IMR-90 (cell line): ENCODE data around the gene CBR4. TPM values are rescaled to one million over a fixed set of nuclear protein-coding genes. Genes with fewer than 3 reads are reported as not detected.
A peak's percentile ranks its signal among the peaks of the same experiment; 100 is the strongest.

Experiments
- ATAC-seq: fragments of 200-7000 bp; cut with Tn5 transposase; 2 replicates; pipeline ENCODE4 v1.9.1; 2020; ENCODE audit warnings: low read depth, mild to moderate bottlenecking, moderate library complexity
- BruUV-seq: library from RNA; stranded (reverse); fragments of 400-500 nt; replicated peaks from 2 replicates; lab custom pipeline; 2021; lab: Mats Ljungman, UMichigan
- CTCF ChIA-PET: fragments of 300-600 bp; formaldehyde crosslinking; extraction: SDS; loops from one replicate; lab custom pipeline; 2021; ENCODE audit warnings: antibody characterized with exemption; lab: Yijun Ruan, JAX
- POLR2A ChIA-PET: fragments of 300-600 bp; sonication (Branson Sonifier 250); formaldehyde crosslinking; loops from one replicate; lab custom pipeline; 2022; ENCODE audit warnings: antibody characterized with exemption; ENCODE audit not compliant: unreplicated experiment; lab: Charles Lee
- DNase-seq: peaks from one replicate; pipeline ENCODE4 v3.0.0; 2013
- H2AFZ ChIP-seq: replicated peaks from 2 replicates; pipeline ENCODE3; 2013; ENCODE audit warnings: low read length, mild to moderate bottlenecking; ENCODE audit not compliant: poor library complexity
- H2AK5ac ChIP-seq: 2 replicates; pipeline ENCODE4 v1.6.1; 2013; ENCODE audit warnings: low read depth, low read length, inconsistent platforms
- H2AK9ac ChIP-seq: replicated peaks from 2 replicates; pipeline ENCODE3; 2013; ENCODE audit warnings: mild to moderate bottlenecking, low read depth, low read length, moderate library complexity; ENCODE audit not compliant: poor library complexity
- H2BK120ac ChIP-seq: 2 replicates; pipeline ENCODE4 v1.6.1; 2013; ENCODE audit warnings: low read depth, low read length, inconsistent platforms
- H2BK15ac ChIP-seq: 3 replicates; pipeline ENCODE4 v1.6.1; 2013; ENCODE audit warnings: low read depth, low read length, inconsistent platforms
- H2BK20ac ChIP-seq: 2 replicates; pipeline ENCODE4 v1.6.1; 2013; ENCODE audit warnings: low read depth, mild to moderate bottlenecking, inconsistent platforms, low read length, moderate library complexity
- H2BK5ac ChIP-seq: 2 replicates; pipeline ENCODE4 v1.6.1; 2013; ENCODE audit warnings: mild to moderate bottlenecking, low read depth, low read length, inconsistent platforms; ENCODE audit not compliant: poor library complexity, severe bottlenecking
- H3K14ac ChIP-seq: replicated peaks from 2 replicates; pipeline ENCODE4 v1.6.1; 2013; ENCODE audit warnings: low read depth, low read length, inconsistent platforms
- H3K18ac ChIP-seq: 2 replicates; pipeline ENCODE4 v1.6.1; 2013; ENCODE audit warnings: low read depth, low read length, control low read depth
- H3K23ac ChIP-seq: 2 replicates; pipeline ENCODE4 v1.6.1; 2013; ENCODE audit warnings: low read depth, low read length, inconsistent platforms
- H3K27ac ChIP-seq: 2 replicates; pipeline ENCODE4 v1.5.1; 2013; ENCODE audit warnings: mild to moderate bottlenecking, control low read depth, low read length; ENCODE audit not compliant: insufficient read depth
- H3K27me3 ChIP-seq: 2 replicates; pipeline ENCODE4 v1.6.1; 2013; ENCODE audit warnings: low read length; ENCODE audit not compliant: control insufficient read depth, insufficient read depth
- H3K36me3 ChIP-seq: 2 replicates; pipeline ENCODE4 v1.6.1; 2013; ENCODE audit warnings: low read length, mixed read lengths; ENCODE audit not compliant: control insufficient read depth, insufficient read depth
- H3K4ac ChIP-seq: 2 replicates; pipeline ENCODE4 v1.6.1; 2013; ENCODE audit warnings: low read depth, low read length, inconsistent platforms
- H3K4me1 ChIP-seq: 2 replicates; pipeline ENCODE4 v1.6.1; 2013; ENCODE audit warnings: low read length, mixed read lengths; ENCODE audit not compliant: control insufficient read depth, insufficient read depth
- H3K4me2 ChIP-seq: 2 replicates; pipeline ENCODE4 v1.6.1; 2013; ENCODE audit warnings: low read depth, mild to moderate bottlenecking, control low read depth, low read length, moderate library complexity
- H3K4me3 ChIP-seq: 2 replicates; pipeline ENCODE4 v1.5.1; 2013; ENCODE audit warnings: low read depth, mild to moderate bottlenecking, control low read depth, low read length, moderate library complexity; ENCODE audit not compliant: insufficient read depth
- H3K56ac ChIP-seq: 2 replicates; pipeline ENCODE4 v1.6.1; 2013; ENCODE audit warnings: low read length, inconsistent platforms; ENCODE audit not compliant: insufficient read depth; ENCODE audit errors: extremely low read depth
- H3K79me1 ChIP-seq, 2 experiments: 2 replicates each; pipeline ENCODE4 v1.6.1; 2013; ENCODE audit warnings: low read length in 2 of 2, inconsistent platforms in 1 of 2, low read depth in 1 of 2
- H3K9ac ChIP-seq: 2 replicates; pipeline ENCODE4 v1.6.1; 2013; ENCODE audit warnings: low read depth, low read length, control low read depth
- H3K9me1 ChIP-seq: 2 replicates; pipeline ENCODE4 v1.6.1; 2013; ENCODE audit warnings: low read length, inconsistent platforms; ENCODE audit not compliant: insufficient read depth
- H3K9me3 ChIP-seq: 2 replicates; pipeline ENCODE4 v1.6.1; 2013; ENCODE audit warnings: low read length; ENCODE audit not compliant: control insufficient read depth, insufficient read depth
- H4K20me1 ChIP-seq: 2 replicates; pipeline ENCODE4 v1.6.1; 2013; ENCODE audit warnings: low read length, inconsistent platforms; ENCODE audit not compliant: insufficient read depth
- H4K5ac ChIP-seq: 2 replicates; pipeline ENCODE4 v1.6.1; 2013; ENCODE audit warnings: mild to moderate bottlenecking, low read depth, low read length, control low read depth
- H4K8ac ChIP-seq, 2 experiments: 2 replicates each; pipeline ENCODE4 v1.6.1; 2013; ENCODE audit warnings: low read depth in 2 of 2, low read length in 2 of 2, control low read depth in 1 of 2, inconsistent platforms in 1 of 2
- H4K91ac ChIP-seq: 2 replicates; pipeline ENCODE4 v1.6.1; 2013; ENCODE audit warnings: low read depth, low read length, inconsistent platforms; ENCODE audit not compliant: insufficient read depth
- BHLHE40 ChIP-seq: fragments of 150-350 bp; IDR thresholded peaks from 2 replicates; pipeline ENCODE4 v1.6.1; 2016; ENCODE audit warnings: mild to moderate bottlenecking, low read depth, low read length
- CEBPB ChIP-seq: IDR thresholded peaks from 2 replicates; pipeline ENCODE4 v1.6.1; 2012; ENCODE audit warnings: low read depth, low read length, improper control_type of control experiment
- CHD1 ChIP-seq: IDR thresholded peaks from 2 replicates; pipeline ENCODE4 v1.6.1; 2012; ENCODE audit warnings: low read depth, low read length, improper control_type of control experiment
- CTCF ChIP-seq: conservative IDR thresholded peaks from 2 replicates; pipeline ENCODE4 v1.5.1; 2012; ENCODE audit warnings: mild to moderate bottlenecking, low read depth, low read length, improper control_type of control experiment
- ELK1 ChIP-seq: fragments of 150-350 bp; IDR thresholded peaks from 2 replicates; pipeline ENCODE4 v1.6.1; 2016; ENCODE audit warnings: low read depth, mild to moderate bottlenecking, low read length, moderate library complexity, borderline replicate concordance
- MAFK ChIP-seq: IDR thresholded peaks from 2 replicates; pipeline ENCODE4 v1.6.1; 2012; ENCODE audit warnings: low read depth, low read length, improper control_type of control experiment
- MAZ ChIP-seq: IDR thresholded peaks from 2 replicates; pipeline ENCODE4 v1.6.1; 2012; ENCODE audit warnings: low read depth, mild to moderate bottlenecking, low read length, improper control_type of control experiment, moderate library complexity, borderline replicate concordance
- MXI1 ChIP-seq: IDR thresholded peaks from 2 replicates; pipeline ENCODE4 v1.6.1; 2012; ENCODE audit warnings: low read depth, mild to moderate bottlenecking, low read length, moderate library complexity, borderline replicate concordance
- NFE2L2 ChIP-seq: fragments of 150-350 bp; IDR thresholded peaks from 2 replicates; pipeline ENCODE4 v1.6.1; 2016; ENCODE audit warnings: low read depth, mild to moderate bottlenecking, low read length
- POLR2A ChIP-seq: IDR thresholded peaks from 2 replicates; pipeline ENCODE4 v1.6.1; 2012; ENCODE audit warnings: mild to moderate bottlenecking, low read depth, low read length
- RAD21 ChIP-seq: IDR thresholded peaks from 2 replicates; pipeline ENCODE4 v1.6.1; 2012; ENCODE audit warnings: low read length, improper control_type of control experiment
- RCOR1 ChIP-seq: IDR thresholded peaks from 2 replicates; pipeline ENCODE4 v1.6.1; 2012; ENCODE audit warnings: mild to moderate bottlenecking, low read length, improper control_type of control experiment; ENCODE audit not compliant: insufficient replicate concordance
- RFX5 ChIP-seq: IDR thresholded peaks from 2 replicates; pipeline ENCODE4 v1.8.0; 2012; ENCODE audit warnings: low read depth, mild to moderate bottlenecking, low read length, moderate library complexity
- SMC3 ChIP-seq: fragments of 150-350 bp; IDR thresholded peaks from 2 replicates; pipeline ENCODE4 v1.6.1; 2016; ENCODE audit warnings: low read depth, mild to moderate bottlenecking, antibody characterized with exemption, low read length, moderate library complexity
- USF2 ChIP-seq: fragments of 150-350 bp; IDR thresholded peaks from 2 replicates; pipeline ENCODE4 v1.6.1; 2017; ENCODE audit warnings: mild to moderate bottlenecking, antibody characterized with exemption, low read length, low read depth
- WGBS, 2 experiments: methylation state at CpG; one replicate each; pipeline versions ENCODE4 v1.1.5 to v1.1.7; 2013; ENCODE audit warnings: missing lambda C conversion rate in 2 of 2; ENCODE audit not compliant: insufficient read length in 1 of 2; ENCODE audit errors: extremely low coverage in 2 of 2; 5-methylcytosine and 5-hydroxymethylcytosine counted together
- dilution Hi-C: fragments of 300-500 bp; cut with HindIII; formaldehyde crosslinking; loops from one replicate; pipeline ENCODE4 v1.14.3; 2018; ENCODE audit warnings: low sequenced_read_pairs; ENCODE audit not compliant: unreplicated experiment
- in situ Hi-C: fragments of 300-500 bp; cut with MboI; formaldehyde crosslinking; loops from 3 replicates; pipeline ENCODE4 v1.14.3; 2019; ENCODE audit warnings: low sequenced_read_pairs, inconsistent platforms, mixed read lengths
- intact Hi-C: fragments of 100-400 bp; cut with micrococcal nuclease; formaldehyde crosslinking; loops from 2 replicates; pipeline ENCODE4 v1.10.0; 2022
- polyA plus RNA-seq, 3 experiments: library from polyadenylated mRNA; depleted of rRNA; stranded (reverse); fragments of >200 nt; gene quantifications; 2 replicates each; pipeline ENCODE4 v1.2.3, GENCODE V29; 2012; ENCODE audit warnings: low replicate concordance in 1 of 3
- total RNA-seq: library from RNA; depleted of rRNA; stranded (reverse); fragments of >200 nt; gene quantifications from 2 replicates; pipeline ENCODE4 v1.2.3, GENCODE V29; 2012

CBR4 gene
- total and polyA plus RNA-seq, 2 of the 4 experiments (the other 2 are of a cell fraction), result 2.7 to 4.5 TPM

GRCh38 chr4:169032883-169033645 is 23.0 kb upstream of the CBR4 start:
- no peaks in the 10 kb centered on the region for H3K27me3 ChIP-seq
- no peak overlapping the region for H2BK5ac ChIP-seq
- no peak overlapping the region for H2AK9ac ChIP-seq
- no peak overlapping the region for H4K5ac ChIP-seq
- no peak overlapping the region for H3K56ac ChIP-seq
- H3K4me2 ChIP-seq, result no peak overlapping the region
- no peak overlapping the region for H3K27ac ChIP-seq
- intact Hi-C loops, result loop anchor here (5.0 kb wide), 1 partner anchor 79 kb away; no protein-coding TSS in a partner anchor
- no peaks in the 10 kb centered on the region for H3K9me3 ChIP-seq
- H3K9ac ChIP-seq, result no peak overlapping the region
- no peaks in the 10 kb centered on the region for H3K79me1 ChIP-seq
- H3K36me3 ChIP-seq, result no peaks in the 10 kb centered on the region
- WGBS, 2 experiments, result no CpG with 5 or more reads among the region's 5 CpGs
- H2AK5ac ChIP-seq, result no peak overlapping the region
- H2BK15ac ChIP-seq, result no peak overlapping the region
- BruUV-seq, result no TSS peak
- no peak overlapping the region for H2BK120ac ChIP-seq
- no peak overlapping the region for H4K8ac ChIP-seq
- no peak overlapping the region for H3K18ac ChIP-seq
- H2BK20ac ChIP-seq, result no peak overlapping the region
- in situ Hi-C loops, result no loop called here
- H3K14ac ChIP-seq, result no peak overlapping the region
- no peak for ATAC-seq
- POLR2A ChIA-PET, result interaction anchor here (0.6 kb wide), 1 partner anchor 11 kb away, joined by 3 read pairs; no protein-coding TSS in a partner anchor
- H4K20me1 ChIP-seq, result no peaks in the 10 kb centered on the region
- no peak for DNase-seq
- dilution Hi-C loops, result no loop called here
- H3K4ac ChIP-seq, result no peak overlapping the region
- CTCF ChIA-PET, result no interaction called here
- H3K23ac ChIP-seq, result no peak overlapping the region
- H3K4me3 ChIP-seq, result no peak overlapping the region
- H3K9me1 ChIP-seq, result no peaks in the 10 kb centered on the region
- peak overlapping the region; percentile 29 for H2AFZ ChIP-seq
- peaks cover 3% of the 10 kb centered on the region; the same call in 1 of the 2 replicates for H3K4me1 ChIP-seq
- no peak overlapping the region for H4K91ac ChIP-seq
- TF ChIP-seq RFX5 (no peak), NFE2L2 (no peak), RAD21 (no peak), RCOR1 (no peak), MAZ (no peak), CTCF (no peak), ELK1 (no peak), POLR2A (no peak), MAFK (no peak), CHD1 (no peak), BHLHE40 (no peak), CEBPB (no peak), MXI1 (no peak), SMC3 (no peak), USF2 (no peak)
